Measurements from ENCODE around the gene ART1.
"Not testable (repeated sequence)": the region's sequence is repeated elsewhere in the genome, so short reads cannot be mapped to it uniquely, and the experiment has no call there.

The ART1 gene

GRCh38 chr11:3635641-3636375 lies 9.1 kb upstream of the ART1 start:
- DNase-seq, result no peak

GRCh38 chr11:3637201-3637600 lies 7.7 kb upstream of the ART1 start:
- no peak for DNase-seq

GRCh38 chr11:3638513-3638912 lies 6.4 kb upstream of the ART1 start:
- DNase-seq, result no peak

GRCh38 chr11:3639841-3640240 lies 5.1 kb upstream of the ART1 start:
- DNase-seq, result no peak

- no peak for DNase-seq
Observed at GRCh38 chr11:3641191-3641590, 3.7 kb upstream of the ART1 start.

- no peak for DNase-seq
Observed at GRCh38 chr11:3641701-3642070, 3.2 kb upstream of the ART1 start, which contains the start of gene ART5. Gene ART5 (minus strand): TSS chr11:3641992. CDS start chr11:3641862, 130 bp downstream.

GRCh38 chr11:3642071-3642951 lies 2.6 kb upstream of the ART1 start:
- no peak for DNase-seq

GRCh38 chr11:3643102-3643546 lies 1.8 kb upstream of the ART1 start:
- DNase-seq, result not testable (repeated sequence)

- no peak for DNase-seq
Observed at GRCh38 chr11:3645552-3645951, 624 bp downstream of the ART1 start.

- DNase-seq, result not testable (repeated sequence)
Observed at GRCh38 chr11:3648843-3649242, 3.9 kb downstream of the ART1 start.

GRCh38 chr11:3649374-3649773 lies 4.4 kb downstream of the ART1 start:
- not testable (repeated sequence) for DNase-seq

- DNase-seq, result not testable (repeated sequence)
Observed at GRCh38 chr11:3652514-3652913, 7.6 kb downstream of the ART1 start.

GRCh38 chr11:3655547-3655946 lies 10.6 kb downstream of the ART1 start:
- DNase-seq, result no peak

GRCh38 chr11:3657331-3657730 lies 12.4 kb downstream of the ART1 start:
- not testable (repeated sequence) for DNase-seq

- DNase-seq, result no peak
Observed at GRCh38 chr11:3658252-3658651, 13.3 kb downstream of the ART1 start.

- DNase-seq, result no peak
Observed at GRCh38 chr11:3659595-3660515, 14.9 kb downstream of the ART1 start.

- no peak for DNase-seq
Observed at GRCh38 chr11:3660960-3661359, 16.0 kb downstream of the ART1 start.

- DNase-seq, result no peak
Observed at GRCh38 chr11:3662856-3663255, 17.9 kb downstream of the ART1 start.

GRCh38 chr11:3664032-3664630 lies 19.2 kb downstream of the ART1 start:
- DNase-seq, result no peak

GRCh38 chr11:3665336-3666022 lies 20.6 kb downstream of the ART1 start:
- DNase-seq, result no peak

GRCh38 chr11:3666023-3666530 lies 21.1 kb downstream of the ART1 start:
- no peak for DNase-seq

Measured in T1000 (cell line).